ENCODE measurements around the gene SPRED2.
A peak's percentile ranks its signal among the peaks of the same experiment; 100 is the strongest.

Gene SPRED2

DNA sequence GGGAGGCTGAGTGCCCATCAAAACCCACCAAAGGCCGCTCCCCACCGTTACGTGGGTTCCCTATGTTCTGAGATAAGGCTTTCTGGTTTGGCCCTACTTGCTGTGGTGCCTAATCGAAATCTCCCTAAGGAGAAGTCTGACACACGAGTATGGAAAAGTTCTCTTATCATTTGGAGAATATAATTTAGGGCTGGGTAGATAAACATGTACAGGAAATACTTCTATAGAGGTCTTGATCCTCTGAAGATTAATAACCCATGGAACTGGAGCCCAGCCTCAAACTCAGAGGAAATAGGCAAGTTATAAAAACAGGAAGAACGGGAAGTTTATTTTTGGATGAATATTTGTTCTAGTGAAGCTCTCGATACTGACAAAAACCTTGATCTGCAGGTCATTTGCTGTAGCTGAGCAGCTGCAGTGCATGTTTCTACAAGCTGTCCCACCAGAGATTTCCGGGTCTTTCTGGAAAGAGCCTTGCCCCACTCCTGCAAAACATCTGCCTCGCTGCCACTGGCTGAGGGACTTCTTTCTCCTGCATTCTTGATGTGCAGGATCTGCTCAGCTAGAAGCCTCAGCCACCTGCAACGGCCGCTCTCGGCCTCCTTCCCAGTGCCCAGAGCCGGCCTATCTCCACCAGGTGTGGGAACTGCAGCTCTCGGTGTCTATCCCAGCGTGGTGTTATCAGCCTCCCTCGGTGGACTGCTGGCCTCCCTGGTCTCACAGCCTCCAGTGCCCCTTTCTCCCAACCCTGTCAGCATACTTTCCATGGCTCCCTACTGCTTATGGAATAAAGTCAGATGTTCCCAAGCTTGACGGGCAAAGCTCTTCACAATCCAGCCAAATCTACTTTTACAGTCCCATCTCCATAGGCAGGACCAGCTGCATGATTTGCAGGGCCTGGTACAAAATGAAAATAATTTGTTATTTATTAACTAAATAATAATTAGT, 48.6 kb downstream of the SPRED2 start:
- DNase-seq (ENCODE audit: low spot score) = no peak

DNA sequence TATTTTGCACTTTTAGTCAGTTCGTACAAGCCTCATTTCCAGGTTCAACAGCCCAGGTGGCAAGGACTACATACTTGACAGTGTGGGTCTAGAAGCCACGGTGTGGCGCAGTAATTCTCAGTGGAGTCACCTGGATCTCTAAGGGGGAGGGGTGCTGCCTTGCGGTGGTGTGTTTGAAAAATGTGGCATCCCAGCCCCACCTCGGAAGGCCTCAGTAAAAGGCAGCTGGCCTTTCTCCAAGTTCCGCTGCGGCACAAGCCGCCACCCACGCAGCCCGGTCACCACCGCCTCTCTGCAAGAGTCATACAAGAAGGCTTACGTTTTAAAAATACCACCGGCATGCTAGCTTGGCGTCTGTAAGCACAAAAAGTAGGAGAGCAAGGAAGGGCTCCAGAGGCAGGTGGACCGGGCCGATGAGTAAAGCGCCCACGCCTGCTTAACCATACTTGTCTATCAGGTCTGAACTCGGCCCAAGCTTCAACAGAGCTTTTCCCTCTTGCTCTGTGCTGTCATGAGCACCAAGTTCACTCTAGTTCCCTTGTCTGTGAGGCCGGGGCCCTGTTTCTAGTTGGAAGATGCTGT, 49.5 kb downstream of the SPRED2 start:
- DNase-seq (ENCODE audit: low spot score) = peak; percentile 80

DNA sequence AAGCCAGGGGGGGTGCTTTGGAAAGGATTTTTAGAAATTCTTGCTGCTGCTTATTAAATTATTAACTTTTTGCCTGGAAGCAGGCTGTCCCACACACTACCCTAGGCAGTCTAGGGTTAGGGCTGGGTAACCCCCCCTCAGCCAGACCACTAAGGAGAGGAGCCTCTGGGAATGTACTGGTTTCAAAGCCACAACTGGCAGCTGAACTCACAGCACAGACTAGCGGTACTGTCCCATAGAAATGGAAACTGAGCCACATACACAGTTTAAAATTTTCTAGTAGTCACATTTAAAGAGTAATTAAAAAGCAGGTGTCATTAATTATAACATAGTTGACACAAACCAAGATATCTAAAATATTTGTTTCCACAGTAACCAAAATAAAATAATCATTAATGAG, 50.1 kb downstream of the SPRED2 start:
- no peak for DNase-seq (ENCODE audit: low spot score)

DNA sequence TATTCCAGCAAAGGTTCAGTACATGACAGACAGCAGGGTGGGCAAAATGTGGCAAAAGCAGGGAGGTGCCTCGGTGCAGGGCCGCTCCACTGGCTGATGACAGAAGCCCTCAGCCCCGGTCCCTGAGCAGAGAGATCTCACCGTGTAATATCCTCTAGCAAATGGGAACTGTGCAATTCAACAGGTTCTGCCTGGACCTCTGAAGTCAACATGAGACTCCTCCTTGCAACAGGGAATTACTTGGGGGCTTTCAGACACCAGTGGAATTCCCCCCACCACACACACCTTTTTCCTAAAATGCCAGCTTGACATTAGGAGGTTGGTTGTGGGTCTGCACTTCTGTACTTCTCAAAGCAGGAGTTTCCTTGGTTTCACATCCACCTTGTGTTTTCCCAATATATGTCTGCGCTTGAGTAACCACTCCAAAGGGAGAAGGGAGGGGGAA, 50.8 kb downstream of the SPRED2 start:
- DNase-seq (ENCODE audit: low spot score) = no peak

DNA sequence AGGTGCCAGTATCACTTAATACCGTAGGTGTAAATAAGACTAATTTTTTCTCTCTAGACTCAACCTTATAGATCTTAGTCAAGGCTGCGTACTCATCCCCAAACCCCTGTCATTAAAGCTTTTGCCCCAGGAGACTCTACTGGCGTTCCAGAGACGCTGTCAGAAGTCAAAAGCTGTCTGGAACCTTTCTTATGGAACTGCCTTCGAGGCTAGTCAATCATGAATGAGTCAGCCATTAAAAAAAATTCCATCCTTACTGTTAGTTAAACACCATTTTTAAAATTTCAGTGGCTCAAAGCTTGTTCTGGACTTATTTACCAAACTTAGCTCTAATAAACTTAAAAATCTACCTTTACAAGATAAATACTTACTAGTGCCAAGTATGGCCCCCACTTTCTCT, 52.1 kb downstream of the SPRED2 start:
- DNase-seq (ENCODE audit: low spot score) = no peak

DNA sequence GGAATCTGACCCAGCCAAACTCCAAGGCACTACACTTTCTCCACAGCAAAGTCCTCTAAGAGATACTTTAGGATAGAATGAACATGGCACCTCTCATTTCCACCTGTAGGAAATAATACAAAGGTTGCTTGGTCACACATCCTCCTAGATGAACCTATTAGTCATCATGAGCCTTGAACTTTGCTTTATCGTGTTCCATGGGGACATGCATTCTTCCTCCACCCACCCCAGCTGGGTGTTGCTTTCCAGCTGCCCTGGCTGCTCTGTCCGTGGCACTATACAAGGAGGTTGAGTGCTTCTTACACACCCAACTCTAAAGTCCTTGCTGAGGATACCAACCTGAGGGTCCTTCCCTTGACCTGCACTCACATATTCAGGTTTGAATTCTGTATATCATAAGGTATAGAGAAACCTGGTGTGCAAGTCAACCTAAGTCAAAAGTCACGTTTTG, 52.7 kb downstream of the SPRED2 start:
- DNase-seq (ENCODE audit: low spot score) = no peak

DNA sequence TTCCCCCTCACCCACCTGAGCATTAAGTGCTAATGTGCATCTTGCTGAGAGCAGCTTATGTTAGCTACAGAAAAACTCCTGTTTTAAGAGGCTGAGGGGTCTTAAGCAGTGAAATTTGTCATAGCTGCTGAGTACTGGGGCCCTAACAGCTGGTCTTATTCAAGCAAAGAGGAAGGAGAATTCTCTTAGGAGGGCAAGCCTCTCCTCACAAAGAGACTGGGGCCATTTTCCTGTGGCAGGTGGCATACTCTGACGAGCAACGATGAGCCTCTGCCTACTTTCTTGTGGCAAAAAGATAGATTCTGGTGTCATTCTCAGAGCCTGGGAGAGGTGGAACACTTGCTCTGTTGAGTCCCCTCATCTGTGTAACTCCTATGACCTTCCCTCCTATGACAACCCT, 53.2 kb downstream of the SPRED2 start:
- DNase-seq (ENCODE audit: low spot score) = no peak

DNA sequence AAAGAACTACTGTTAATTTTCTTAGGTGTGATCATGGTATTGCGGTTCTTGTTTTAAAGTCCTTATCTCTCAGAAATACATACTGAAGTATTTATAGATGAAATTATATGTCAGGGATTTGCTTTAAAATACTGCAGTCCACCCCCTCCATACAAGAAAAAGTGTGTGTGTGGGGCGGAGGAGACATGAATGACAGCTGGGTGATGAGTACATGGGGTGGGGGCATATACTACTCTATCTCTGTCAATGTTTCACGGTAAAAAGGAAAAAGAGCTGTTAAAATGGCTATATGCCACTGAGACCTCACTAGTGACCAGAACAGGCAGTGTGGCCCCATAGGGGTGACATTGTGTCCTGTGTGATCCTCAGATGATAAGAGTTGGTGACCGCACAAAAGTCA, 54.1 kb downstream of the SPRED2 start:
- DNase-seq (ENCODE audit: low spot score) = no peak

DNA sequence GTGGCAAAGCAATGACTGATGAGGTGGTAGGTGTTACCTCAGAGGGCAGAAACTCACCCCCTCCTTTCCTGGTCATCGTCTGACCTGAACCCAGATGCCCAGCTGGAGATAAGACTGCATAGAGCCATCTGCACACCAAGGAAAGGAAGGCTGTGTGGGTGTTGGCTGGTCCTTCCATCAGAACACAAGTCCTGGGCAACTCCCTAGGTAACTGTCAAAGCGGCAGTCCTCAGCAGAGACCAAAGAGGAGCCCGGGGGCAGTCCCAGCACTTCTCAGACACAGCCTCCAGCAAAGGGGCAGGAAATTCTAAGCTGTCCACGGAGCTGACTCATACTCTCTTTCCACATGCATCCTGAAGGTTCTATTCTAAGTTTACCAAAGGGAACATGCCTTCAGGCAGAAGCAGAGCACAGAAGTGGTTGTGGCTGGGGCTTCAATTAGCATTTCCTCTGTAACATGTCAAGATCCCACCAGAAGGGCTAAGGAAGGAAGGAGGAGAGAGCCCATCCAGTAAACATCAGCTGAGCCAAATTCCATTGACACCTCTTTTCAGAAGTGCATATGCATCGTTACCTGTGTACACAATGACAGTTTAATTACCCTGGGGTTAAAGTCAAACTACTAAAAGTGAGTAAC, 54.7 kb downstream of the SPRED2 start:
- DNase-seq (ENCODE audit: low spot score) = peak; percentile 45

DNA sequence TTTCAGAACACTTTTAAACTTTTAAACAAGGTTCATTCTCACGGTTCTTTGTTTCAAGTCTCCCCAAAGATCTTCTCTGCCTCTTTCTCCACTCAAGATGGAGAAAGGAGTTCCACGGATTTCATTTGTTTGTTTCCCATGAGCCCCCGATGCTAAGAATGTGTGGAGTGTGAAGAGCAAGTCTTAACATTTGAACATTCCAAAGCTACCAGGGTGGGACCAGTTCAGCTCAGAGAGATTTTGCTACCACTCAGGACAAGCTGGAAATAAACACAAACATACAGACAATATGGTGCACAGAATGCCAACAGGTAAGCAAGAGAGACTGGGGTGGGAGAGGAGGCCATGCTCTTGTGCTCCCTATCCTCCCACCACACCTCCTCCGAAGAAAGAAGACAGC, 56.7 kb downstream of the SPRED2 start:
- DNase-seq (ENCODE audit: low spot score) = no peak

DNA sequence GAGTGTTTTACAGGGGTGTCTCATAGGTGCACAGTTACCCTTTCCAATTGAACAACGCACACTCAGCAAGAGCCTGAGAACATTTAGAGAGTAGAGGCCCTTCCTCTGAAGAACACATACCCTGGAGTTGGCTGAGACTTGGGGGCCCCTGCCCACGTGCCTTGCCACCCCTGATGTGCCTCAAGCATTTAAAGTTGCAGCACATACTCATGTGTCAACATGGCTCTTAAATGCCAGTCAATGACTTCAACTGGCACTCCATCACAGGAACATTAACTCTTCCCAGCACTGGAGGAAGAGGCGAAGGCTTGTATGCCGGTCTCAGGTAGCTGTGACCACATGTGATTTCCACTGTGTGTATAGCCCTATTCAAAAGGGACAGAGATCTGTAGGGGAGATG, 57.4 kb downstream of the SPRED2 start:
- DNase-seq (ENCODE audit: low spot score) = no peak

DNA sequence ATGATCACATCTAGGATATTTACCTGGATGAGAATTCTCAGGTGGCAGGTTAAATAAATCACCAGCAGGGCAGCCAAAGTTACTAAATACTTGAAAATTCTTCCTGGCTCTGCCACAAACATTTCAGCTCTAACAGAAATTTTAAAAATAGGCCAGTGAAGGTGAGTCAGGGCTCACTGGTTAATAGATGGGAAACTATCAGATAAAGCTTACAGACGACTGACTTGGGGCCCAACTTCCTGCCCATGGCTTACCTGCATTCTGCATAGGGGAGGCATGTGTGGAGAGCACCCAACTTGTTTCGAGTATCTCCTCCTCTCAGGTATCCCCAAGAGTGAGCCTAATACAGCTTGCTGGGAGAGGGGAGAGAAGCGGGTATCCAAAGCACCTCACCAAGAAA, 57.8 kb downstream of the SPRED2 start:
- DNase-seq (ENCODE audit: low spot score) = no peak

DNA sequence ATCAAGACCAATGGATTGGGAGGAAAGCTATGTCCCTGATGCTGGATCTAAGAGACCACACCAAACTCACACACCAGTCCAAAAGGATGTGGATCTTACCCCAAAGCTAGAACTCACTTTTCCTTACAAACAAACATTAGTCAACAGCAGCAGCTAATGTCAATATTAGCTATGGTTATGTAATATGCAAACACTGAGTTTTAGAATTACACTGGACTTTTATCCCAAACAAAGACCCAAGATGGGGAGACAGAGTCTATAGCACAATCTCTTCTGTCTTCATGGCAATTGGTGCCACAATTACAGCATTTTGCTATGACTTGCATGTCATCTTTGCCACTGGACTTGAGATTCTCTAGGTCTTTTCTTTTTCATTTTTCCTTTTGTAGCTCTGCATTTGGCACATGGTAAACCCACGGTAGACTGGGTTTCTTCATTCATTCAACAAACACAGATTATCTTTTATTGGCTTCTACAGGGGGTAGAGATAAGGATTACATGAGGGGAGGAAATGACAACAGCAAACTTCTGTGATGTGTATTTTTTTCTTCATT, 59.0 kb downstream of the SPRED2 start:
- DNase-seq (ENCODE audit: low spot score) = no peak

DNA sequence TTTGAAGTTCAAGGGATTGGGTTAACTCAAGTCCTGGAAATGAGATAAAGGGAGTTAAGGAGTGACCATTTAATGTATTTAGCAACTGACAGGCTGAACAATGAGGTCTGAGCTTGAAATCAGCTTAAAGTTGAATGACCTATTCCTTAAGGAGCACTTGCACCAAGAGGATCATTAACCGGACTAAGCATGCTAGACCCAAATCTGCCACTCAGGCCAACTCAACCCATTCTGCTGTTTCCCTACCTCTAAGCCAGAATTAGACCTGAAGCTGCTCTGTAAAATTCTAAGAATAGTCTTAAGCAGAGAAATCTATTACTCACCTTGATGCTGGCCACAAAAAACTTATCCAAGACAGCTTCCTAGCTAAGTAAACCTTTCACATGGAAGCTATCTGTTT, 59.8 kb downstream of the SPRED2 start:
- no peak for DNase-seq (ENCODE audit: low spot score)

DNA sequence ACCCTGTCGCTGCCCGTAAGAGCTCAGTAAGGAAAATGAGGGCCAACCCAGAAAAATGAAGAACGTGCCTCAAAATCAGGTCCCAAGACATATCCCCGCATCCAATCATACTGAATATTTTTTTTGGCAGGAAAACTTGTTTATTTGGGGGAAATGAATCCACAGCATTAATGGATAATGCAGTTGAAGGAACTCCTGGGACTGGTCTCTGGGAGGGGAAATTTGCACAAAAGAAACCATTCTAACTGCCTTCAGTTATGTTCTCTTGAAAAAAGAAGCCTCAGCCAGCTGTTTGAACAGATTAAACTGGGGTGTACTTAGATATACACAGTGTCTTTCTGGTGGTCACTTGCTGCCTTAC, 61.3 kb downstream of the SPRED2 start:
- DNase-seq (ENCODE audit: low spot score) = no peak

DNA sequence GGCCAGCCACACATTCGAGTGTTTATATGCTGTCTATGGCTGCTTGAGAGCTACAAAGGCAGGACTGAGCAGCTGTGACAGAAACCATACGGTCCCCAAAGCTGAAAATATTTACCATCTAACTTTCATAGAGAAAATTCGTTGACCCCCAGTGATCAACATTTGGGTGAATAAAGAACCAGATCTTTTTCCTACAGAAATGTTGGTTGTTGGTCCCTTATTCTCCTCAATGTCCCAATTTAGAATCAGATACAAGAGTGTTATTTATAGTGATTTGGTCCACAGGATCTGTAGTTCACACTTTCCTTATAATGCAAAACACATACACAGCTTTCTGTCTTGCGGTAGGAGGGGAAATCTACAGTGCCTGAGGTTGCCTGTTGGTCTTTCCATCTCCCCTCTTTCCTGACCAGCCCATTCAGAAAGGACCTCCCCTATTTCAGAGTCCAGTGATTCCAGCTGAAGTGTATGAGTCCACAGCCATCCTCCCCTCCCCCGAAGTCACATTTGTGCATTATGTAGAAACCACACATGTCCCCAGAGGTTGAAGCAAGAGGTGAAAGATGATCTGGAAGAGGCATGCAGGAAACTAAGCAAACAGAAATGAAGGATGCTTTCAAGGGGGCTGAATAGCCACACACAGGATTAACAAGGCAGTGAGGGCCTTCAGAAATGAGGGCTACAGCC, 61.9 kb downstream of the SPRED2 start:
- DNase-seq (ENCODE audit: low spot score) = no peak

DNA sequence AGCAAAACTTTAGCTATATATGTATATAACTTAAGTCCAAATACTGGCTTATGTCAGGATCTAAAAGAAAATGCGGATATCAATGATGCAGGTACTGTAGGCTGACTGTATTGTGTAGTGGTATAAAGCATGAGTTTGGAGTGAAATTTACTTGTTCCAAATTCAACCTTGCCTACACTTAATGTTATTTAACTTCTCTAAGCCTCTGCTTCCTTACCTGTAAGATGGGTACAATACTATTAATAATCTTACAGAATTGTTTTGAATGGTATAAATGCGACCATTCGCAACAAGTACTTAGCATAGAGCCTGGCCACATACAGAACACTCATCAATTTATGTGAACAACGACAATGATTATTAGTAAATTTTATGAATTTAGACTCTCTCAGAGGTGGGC, 62.4 kb downstream of the SPRED2 start:
- DNase-seq (ENCODE audit: low spot score) = no peak

DNA sequence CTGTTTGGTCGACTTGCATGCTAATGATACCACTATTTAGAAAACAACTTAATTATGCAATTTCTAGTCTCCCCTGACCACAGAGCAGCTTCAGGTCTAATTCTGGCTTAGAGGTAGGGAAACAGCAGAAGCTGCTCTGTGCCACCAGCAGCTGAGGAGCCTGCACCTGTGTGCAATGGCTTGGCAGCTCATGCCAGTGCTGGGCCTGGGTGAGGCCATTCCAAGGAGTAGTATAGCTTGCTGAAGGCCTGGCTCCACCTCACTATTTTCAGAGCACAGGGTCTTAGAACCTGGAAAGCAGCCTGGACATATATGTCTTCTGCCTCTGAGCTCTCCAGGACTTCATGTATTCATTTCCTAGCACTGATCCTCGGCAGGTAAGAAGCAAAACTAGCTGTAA, 62.8 kb downstream of the SPRED2 start:
- DNase-seq (ENCODE audit: low spot score) = no peak

DNA sequence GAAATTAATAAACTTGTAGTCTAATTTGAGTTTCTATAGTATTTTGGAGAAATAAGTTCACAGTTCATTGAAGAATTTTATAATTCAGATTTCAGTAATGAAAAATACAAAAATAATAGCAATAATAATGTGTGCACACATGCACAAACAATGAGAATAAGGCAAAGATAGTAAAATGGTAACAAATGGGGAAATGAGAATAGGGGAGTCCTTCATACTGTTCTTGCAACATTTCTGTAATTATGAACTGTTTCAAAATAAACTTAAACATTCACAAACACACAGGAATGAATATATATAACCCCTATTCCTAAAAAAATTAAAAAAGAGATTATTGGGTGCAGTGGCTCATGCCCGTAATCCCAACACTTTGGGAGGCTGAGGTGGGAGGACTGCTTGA, 63.9 kb downstream of the SPRED2 start:
- DNase-seq (ENCODE audit: low spot score) = no peak

DNA sequence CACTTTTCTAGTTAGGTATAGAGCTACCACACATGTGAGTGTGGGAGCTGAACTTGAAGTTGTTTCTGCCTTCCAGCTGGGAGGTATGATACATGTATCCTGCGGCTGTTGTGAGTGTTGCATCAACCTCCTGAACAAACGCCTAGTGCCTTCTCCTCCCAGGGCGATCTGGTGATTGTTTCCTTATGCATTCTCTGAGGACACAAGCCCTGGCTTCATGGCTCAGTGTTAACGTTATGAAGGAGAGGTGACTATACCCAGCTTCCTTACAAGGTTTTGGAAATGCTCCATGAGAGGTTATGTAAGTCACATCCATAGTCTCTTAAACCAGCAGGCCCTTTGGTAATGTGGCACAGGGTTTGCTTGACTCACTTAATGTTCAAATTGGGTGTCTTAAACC, 64.9 kb downstream of the SPRED2 start:
- peak; percentile 61 for DNase-seq (ENCODE audit: low spot score)

DNA sequence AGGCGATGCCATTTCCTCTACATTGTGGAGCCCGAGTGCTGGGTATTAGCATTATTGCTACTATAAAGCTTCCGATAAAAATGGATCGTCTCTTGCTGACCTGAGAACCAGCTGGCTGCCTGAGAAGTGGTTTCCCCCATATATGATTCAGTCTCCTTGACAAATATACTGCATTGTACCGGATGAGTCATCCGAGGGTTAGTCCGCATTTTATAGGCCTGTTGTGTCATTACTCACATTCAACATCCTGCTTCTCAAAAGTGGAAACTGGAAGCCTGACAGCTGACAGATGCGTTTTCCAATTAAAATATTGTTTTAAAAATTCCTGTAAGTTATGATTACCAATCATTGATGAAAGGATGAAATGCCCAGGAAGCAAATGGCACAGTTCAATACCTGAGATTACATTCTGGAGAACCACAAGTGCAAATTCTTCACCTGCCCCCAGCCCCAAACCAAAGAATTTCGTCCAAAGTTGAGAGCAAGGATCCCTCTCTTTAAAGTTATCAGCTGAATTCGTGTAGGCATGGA, 65.7 kb downstream of the SPRED2 start:
- peak; percentile 73 for DNase-seq (ENCODE audit: low spot score)

All from AG08396 (cell line).